ENCODE results near the gene PPP1R7.

PPP1R7 gene

GRCh38 chr2:241216211-241216761 is 66.0 kb downstream of the PPP1R7 start:
- H3K4me3 ChIP-seq (ENCODE audit: low read depth, low read length), result no peak overlapping the region
- no peak for TF ChIP-seq CTCF (IDR thresholded peaks at IDR 0.05; ENCODE audit: borderline replicate concordance, insufficient read depth, low read depth, low read length)

- H3K4me3 ChIP-seq (ENCODE audit: low read depth, low read length), result peak overlapping the region; percentile 43
Observed at GRCh38 chr2:241217320-241218031, 67.2 kb downstream of the PPP1R7 start.

GRCh38 chr2:241218131-241219029 is 68.1 kb downstream of the PPP1R7 start:
- peak overlapping the region; percentile 57 for H3K4me3 ChIP-seq (ENCODE audit: low read depth, low read length)
- TF ChIP-seq CTCF (IDR thresholded peaks at IDR 0.05; ENCODE audit: borderline replicate concordance, insufficient read depth, low read depth, low read length), result 0 out of 2 replicates have a peak, but pooled peaks have one; percentile 24

More at GRCh38 chr2:241217320-241218031, 67.2 kb downstream of the PPP1R7 start:
- TF ChIP-seq CTCF (IDR thresholded peaks at IDR 0.05; ENCODE audit: borderline replicate concordance, insufficient read depth, low read depth, low read length), result 0 out of 2 replicates have a peak, but pooled peaks have one; percentile 2

GRCh38 chr2:241219030-241219382 is 68.7 kb downstream of the PPP1R7 start:
- no peak overlapping the region for H3K4me3 ChIP-seq (ENCODE audit: low read depth, low read length)
- no peak for TF ChIP-seq CTCF (IDR thresholded peaks at IDR 0.05; ENCODE audit: borderline replicate concordance, insufficient read depth, low read depth, low read length)

- H3K4me3 ChIP-seq (ENCODE audit: low read depth, low read length), result no peak overlapping the region
- TF ChIP-seq CTCF (IDR thresholded peaks at IDR 0.05; ENCODE audit: borderline replicate concordance, insufficient read depth, low read depth, low read length), result no peak
Observed at GRCh38 chr2:241219856-241220356, 69.6 kb downstream of the PPP1R7 start.

GRCh38 chr2:241223211-241224017 is 73.1 kb downstream of the PPP1R7 start:
- no peak overlapping the region for H3K4me3 ChIP-seq (ENCODE audit: low read depth, low read length)
- TF ChIP-seq CTCF (IDR thresholded peaks at IDR 0.05; ENCODE audit: borderline replicate concordance, insufficient read depth, low read depth, low read length), result no peak
